Dendritic cell treated with granulocyte-macrophage colony-stimulating factor and Interleukin-4, amounts not matched to agents 40 ng/mL and 50 ng/mL, for 4 days (primary cell): ENCODE results near the gene KIF24.

Experiments
- H3K27ac Mint-ChIP-seq: one replicate; pipeline ENCODE4 v1.8.0; 2022; ENCODE audit warnings: mild to moderate bottlenecking, mixed read lengths
- H3K27me3 Mint-ChIP-seq: one replicate; pipeline ENCODE4 v1.8.0; 2022; ENCODE audit warnings: mild to moderate bottlenecking, mixed read lengths
- H3K36me3 Mint-ChIP-seq: one replicate; pipeline ENCODE4 v1.8.0; 2022; ENCODE audit warnings: low read depth, mixed read lengths
- H3K4me1 Mint-ChIP-seq: one replicate; pipeline ENCODE4 v1.8.0; 2022; ENCODE audit warnings: low read depth, mixed read lengths
- H3K4me3 Mint-ChIP-seq: one replicate; pipeline ENCODE4 v1.8.0; 2022; ENCODE audit warnings: mild to moderate bottlenecking, moderate library complexity, mixed read lengths
- H3K9me3 Mint-ChIP-seq: one replicate; pipeline ENCODE4 v1.8.0; 2022; ENCODE audit warnings: mixed read lengths
- intact Hi-C: fragments of 100-400 bp; cut with micrococcal nuclease; formaldehyde crosslinking; loops from one replicate; pipeline ENCODE4 v1.15.0; 2022

KIF24 gene

GRCh38 chr9:34328987-34329832 is at the start of gene KIF24, which contains the start of gene NUDT2:
Gene KIF24, minus strand, starts transcription at chr9:34329268. Its CDS starts 17,922 bp downstream, at chr9:34311346.
Gene NUDT2, plus strand, starts transcription at chr9:34329569. Its CDS starts 9,471 bp downstream, at chr9:34339040.
- peak within 1 kb of the TSS; percentile 95 for H3K27ac Mint-ChIP-seq
- no peaks in the 10 kb centered on the region for H3K27me3 Mint-ChIP-seq
- intact Hi-C loops = loop anchor here (1.0 to 5.0 kb wide), 3 partner anchors 38 to 202 kb away; partner anchors contain the start of gene DCAF12
- peaks cover 43% of the 10 kb centered on the region for H3K4me1 Mint-ChIP-seq
- peak within 1 kb of the TSS; percentile 90 for H3K4me3 Mint-ChIP-seq
- peaks cover 16% of the 10 kb centered on the region for H3K36me3 Mint-ChIP-seq
- H3K9me3 Mint-ChIP-seq = no peaks in the 10 kb centered on the region

DNA sequence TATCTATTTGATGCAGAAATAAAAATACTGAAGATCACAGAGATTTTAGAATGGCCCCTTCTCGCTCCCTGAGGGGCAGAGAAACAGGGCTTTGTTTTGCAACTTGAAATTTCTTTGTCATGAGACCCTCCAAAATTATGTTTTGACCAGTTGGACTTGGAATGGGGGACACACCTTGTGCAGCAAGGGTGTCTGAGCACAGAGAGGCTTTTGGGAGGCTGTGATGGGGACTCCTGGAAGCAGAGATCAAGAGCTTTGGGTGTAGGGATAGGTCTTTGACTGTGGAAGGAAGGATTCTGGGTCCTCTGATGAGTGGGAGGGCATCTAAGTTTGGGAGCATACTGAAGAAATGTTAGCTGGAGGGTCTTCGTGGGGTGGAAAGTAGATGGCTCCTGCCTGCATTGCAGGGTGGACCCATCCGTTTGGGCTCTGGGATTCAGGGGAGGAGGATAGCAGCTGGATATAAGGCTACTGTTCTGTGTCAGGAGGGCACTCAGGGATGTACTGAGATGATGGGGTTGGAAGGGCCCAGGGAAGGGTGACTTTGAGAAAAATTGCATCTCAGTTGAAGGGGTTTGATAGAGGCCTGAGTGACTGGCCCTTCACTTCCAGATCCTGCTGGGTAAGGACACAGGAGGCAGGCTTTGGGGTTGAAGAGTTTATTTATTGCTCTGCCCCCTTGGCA is 49.5 kb upstream of the KIF24 start:
- H3K4me3 Mint-ChIP-seq = no peak overlapping the region

GRCh38 chr9:34377404-34377746 is 48.3 kb upstream of the KIF24 start:
- Mint-ChIP-seq H3K36me3 (no peaks in the 10 kb centered on the region), H3K27me3 (peaks cover 51% of the 10 kb centered on the region), H3K4me1 (peaks cover 40% of the 10 kb centered on the region), H3K4me3 (peak overlapping the region; percentile 71), H3K9me3 (no peaks in the 10 kb centered on the region), H3K27ac (peak overlapping the region; percentile 33)
- intact Hi-C loops = no loop called here

More for the DNA sequence above, 49.5 kb upstream of the KIF24 start:
- Mint-ChIP-seq H3K27me3 (peaks cover 56% of the 10 kb centered on the region), H3K9me3 (no peaks in the 10 kb centered on the region), H3K36me3 (no peaks in the 10 kb centered on the region), H3K4me1 (peaks cover 44% of the 10 kb centered on the region), H3K27ac (no peak overlapping the region)
- intact Hi-C loops = loop anchor here (1.0 to 2.0 kb wide), 2 partner anchors 46 to 122 kb away; no protein-coding TSS in a partner anchor

DNA sequence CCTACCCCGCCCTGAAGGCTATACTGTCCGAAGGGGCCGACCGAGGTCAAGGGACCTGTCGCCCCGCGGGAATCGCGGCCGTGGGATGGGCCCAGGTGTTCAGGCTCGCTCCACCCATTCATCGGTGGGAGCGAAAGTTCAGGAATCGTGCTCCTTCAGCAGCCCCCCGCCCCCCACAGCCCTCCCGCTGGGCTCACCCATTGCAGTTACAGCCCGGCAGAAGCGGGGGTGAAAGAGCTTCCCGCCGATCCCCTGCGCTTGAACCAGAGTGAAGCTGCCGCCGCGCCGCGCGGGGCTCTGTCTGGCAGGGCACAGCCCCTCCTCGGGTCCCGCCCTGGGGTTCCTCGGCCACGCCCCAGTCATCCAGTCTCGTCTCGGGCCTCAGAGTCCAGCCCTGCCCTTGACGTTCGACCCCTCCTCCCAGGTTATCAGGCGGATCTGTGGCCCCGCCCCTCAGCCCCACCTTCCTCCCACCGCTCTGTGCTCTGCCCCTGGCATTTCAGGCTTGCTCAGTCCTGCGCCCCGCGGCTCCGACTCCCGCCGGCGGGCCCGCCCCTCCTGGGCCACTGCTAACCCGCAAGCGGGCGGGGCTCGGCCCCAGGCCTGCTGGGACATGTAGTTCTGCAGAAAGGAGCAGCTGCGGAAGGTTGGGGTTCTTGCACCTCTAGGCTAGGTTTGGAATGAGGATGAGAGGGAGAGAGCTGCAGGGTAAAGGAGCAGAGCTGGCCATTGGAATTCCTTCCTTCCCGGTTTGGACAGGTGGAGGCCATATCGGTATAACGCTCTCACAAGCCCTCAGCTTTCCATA is 47.7 kb upstream of the KIF24 start, which contains the start of gene MYORG:
TSS of gene MYORG (minus strand) at position 303 of the 808 bp plus-strand sequence. CDS start 3,955 bp downstream, outside the sequence.
- Mint-ChIP-seq H3K36me3 (no peaks in the 10 kb centered on the region), H3K4me3 (peak within 1 kb of the TSS; percentile 71), H3K4me1 (peaks cover 40% of the 10 kb centered on the region), H3K9me3 (no peaks in the 10 kb centered on the region), H3K27ac (peak within 1 kb of the TSS; percentile 33), H3K27me3 (peaks cover 45% of the 10 kb centered on the region)
- intact Hi-C loops = no loop called here

- peak overlapping the region; percentile 71 for H3K4me3 Mint-ChIP-seq
- H3K9me3 Mint-ChIP-seq = peaks cover 6% of the 10 kb centered on the region
- intact Hi-C loops = no loop called here
- peaks cover 5% of the 10 kb centered on the region for H3K36me3 Mint-ChIP-seq
- peaks cover 37% of the 10 kb centered on the region for H3K27me3 Mint-ChIP-seq
- peaks cover 35% of the 10 kb centered on the region for H3K4me1 Mint-ChIP-seq
- no peak overlapping the region for H3K27ac Mint-ChIP-seq
Observed at GRCh38 chr9:34375901-34376595, 47.0 kb upstream of the KIF24 start.

DNA sequence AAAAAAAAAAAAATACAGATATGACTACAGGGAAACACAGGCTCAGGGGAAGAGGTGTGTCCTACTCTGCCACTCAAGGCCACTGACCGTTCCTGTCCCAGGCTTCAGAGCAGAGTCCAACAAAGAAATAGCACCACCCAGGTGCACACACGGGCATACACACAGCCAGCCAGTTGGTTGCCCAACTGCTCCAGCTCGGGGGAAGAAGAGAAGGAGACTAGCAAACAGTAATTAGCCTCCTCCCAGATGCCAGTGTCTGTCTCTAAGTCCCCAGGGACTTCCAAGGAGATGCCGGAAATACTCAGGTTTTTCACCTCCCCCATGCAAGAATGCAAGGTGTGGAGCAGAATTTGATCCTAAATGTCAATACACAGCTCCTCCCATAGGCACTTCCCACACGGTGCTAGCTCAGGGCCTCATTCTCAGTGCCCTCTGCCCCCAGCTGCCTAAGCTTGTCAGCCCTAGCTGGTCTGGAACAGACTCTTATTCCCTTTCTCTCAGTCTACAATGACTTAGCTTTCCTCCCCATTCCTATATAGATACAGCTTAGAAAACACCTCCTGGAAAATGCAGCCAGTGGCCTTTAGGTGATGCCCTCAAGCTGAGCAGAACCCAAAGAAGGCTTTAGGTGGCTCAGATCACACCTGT is 46.0 kb upstream of the KIF24 start:
- H3K27me3 Mint-ChIP-seq = peaks cover 32% of the 10 kb centered on the region
- no peak overlapping the region for H3K27ac Mint-ChIP-seq
- peaks cover 26% of the 10 kb centered on the region for H3K4me1 Mint-ChIP-seq
- peaks cover 8% of the 10 kb centered on the region for H3K36me3 Mint-ChIP-seq
- H3K9me3 Mint-ChIP-seq = peaks cover 10% of the 10 kb centered on the region
- no peak overlapping the region for H3K4me3 Mint-ChIP-seq
- intact Hi-C loops = no loop called here

DNA sequence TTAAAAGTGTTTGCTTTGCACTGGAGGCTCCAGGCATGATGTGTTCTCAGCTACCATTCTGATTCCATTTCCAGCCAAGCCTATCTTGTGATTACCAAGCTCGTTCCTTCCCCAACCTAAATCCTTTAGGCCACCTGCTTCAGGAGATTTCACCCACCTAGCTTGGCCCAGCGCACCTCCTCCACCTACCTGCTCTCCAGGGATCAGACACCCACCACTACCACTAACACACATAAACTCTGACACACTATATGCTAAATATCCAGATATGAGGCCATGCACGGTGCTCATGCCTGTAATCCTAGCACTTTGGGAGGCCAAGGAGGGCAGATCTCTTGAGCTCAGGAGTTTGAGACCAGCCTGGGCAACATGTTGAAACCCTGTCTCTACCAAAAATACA is 45.3 kb upstream of the KIF24 start:
- intact Hi-C loops = no loop called here
- Mint-ChIP-seq H3K9me3 (peaks cover 10% of the 10 kb centered on the region), H3K36me3 (peaks cover 8% of the 10 kb centered on the region), H3K4me1 (peaks cover 19% of the 10 kb centered on the region), H3K27me3 (peaks cover 28% of the 10 kb centered on the region), H3K4me3 (no peak overlapping the region), H3K27ac (no peak overlapping the region)

DNA sequence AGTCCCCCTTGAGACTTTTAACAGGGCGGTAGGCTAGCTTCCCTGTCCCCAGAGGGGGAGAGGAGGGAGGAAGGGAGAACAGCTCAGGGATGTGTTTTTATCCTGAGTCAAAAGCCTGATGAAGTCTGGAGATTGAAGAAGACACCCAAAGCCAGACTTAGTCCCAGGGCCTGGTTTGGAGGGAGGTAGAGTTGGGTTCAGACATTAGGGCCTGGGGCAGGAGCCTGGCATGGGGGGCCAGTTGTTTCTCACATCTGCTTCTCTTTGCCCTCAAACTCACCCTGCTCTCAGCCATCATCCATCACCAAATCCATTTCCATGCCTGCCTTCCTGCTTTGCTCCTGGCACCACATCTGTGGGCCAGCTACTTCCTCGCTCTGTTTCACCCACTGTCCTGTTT is 44.7 kb upstream of the KIF24 start:
- Mint-ChIP-seq H3K36me3 (peaks cover 8% of the 10 kb centered on the region), H3K27ac (no peak overlapping the region), H3K4me1 (peaks cover 15% of the 10 kb centered on the region), H3K9me3 (peaks cover 10% of the 10 kb centered on the region), H3K27me3 (peaks cover 28% of the 10 kb centered on the region), H3K4me3 (no peak overlapping the region)
- intact Hi-C loops = no loop called here

DNA sequence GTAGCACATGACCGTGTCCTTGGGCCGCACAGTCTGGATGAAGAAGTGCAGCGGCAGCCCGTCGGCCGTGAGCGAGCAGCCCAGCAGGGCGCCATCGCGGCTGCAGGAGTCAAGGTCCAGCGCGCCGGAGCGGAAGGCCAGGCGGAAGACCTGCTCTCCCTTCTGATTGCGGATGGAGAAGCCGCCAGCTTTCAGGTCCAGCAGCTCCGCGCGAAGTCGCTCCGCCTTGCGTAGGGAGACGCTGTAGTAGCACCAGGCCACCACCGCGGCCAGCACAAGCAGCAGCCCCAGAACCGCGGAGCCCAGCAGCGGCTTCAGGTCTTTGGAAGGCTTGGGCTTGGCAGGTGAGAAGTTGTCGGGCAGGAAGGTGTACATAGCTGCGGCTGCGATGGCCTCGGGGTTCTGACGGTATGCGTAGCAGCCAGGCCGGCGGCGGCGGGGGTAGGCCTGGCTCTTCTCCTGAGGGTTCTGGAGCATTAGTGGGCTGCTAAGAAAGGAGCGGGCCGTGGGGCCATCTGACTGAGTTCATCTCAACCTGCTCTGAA is 43.5 kb upstream of the KIF24 start:
- peaks cover 21% of the 10 kb centered on the region for H3K27me3 Mint-ChIP-seq
- H3K9me3 Mint-ChIP-seq = peaks cover 10% of the 10 kb centered on the region
- intact Hi-C loops = no loop called here
- peaks cover 15% of the 10 kb centered on the region for H3K4me1 Mint-ChIP-seq
- H3K4me3 Mint-ChIP-seq = no peak overlapping the region
- peaks cover 8% of the 10 kb centered on the region for H3K36me3 Mint-ChIP-seq
- H3K27ac Mint-ChIP-seq = no peak overlapping the region

DNA sequence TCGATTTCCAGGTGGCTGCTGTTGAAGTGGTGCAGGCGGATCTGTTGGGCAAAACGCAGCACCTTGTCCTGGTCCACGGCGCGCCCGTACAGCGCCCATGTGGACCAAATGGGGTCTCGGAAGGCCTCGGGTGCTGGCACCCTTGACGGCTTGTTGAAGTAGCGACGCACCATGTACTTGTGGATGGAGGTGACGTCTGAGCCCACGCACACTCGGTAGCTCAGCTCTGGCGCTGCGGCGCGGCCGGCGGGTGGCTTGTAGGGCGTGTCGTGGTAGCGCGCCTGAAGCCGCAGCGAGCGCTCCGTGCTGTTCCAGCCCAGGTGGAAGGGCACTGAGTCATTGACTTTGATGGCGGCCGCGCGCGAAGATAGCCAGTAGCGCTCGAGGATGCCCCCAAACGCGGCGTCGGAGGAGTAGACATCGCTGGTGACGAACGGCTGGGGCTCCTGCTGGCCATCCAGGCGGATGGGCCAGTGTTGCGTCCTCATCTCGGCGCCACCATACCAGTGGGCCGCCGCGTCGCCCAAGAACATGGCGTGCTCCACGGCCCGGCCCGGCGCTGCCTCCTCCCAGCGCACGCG is 42.9 kb upstream of the KIF24 start:
- no peak overlapping the region for H3K4me3 Mint-ChIP-seq
- intact Hi-C loops = no loop called here
- H3K9me3 Mint-ChIP-seq = peaks cover 10% of the 10 kb centered on the region
- H3K36me3 Mint-ChIP-seq = peaks cover 8% of the 10 kb centered on the region
- peaks cover 11% of the 10 kb centered on the region for H3K4me1 Mint-ChIP-seq
- no peak overlapping the region for H3K27ac Mint-ChIP-seq
- peaks cover 21% of the 10 kb centered on the region for H3K27me3 Mint-ChIP-seq

- H3K27me3 Mint-ChIP-seq = peaks cover 21% of the 10 kb centered on the region
- no peak overlapping the region for H3K27ac Mint-ChIP-seq
- peaks cover 7% of the 10 kb centered on the region for H3K4me1 Mint-ChIP-seq
- H3K36me3 Mint-ChIP-seq = peaks cover 8% of the 10 kb centered on the region
- peak overlapping the region; percentile 65 for H3K4me3 Mint-ChIP-seq
- intact Hi-C loops = no loop called here
- H3K9me3 Mint-ChIP-seq = peaks cover 10% of the 10 kb centered on the region
Observed at GRCh38 chr9:34370970-34371880, 42.2 kb upstream of the KIF24 start.
